GM12801 (cell line): ENCODE data around the gene ANKRD11.

Experiments
- CTCF ChIP-seq: IDR thresholded peaks from one replicate; pipeline ENCODE4 v1.5.1; 2011; ENCODE audit warnings: control low read depth; ENCODE audit not compliant: insufficient read length; ENCODE audit errors: extremely low read depth

ANKRD11 gene

GRCh38 chr16:89297156-89297874 is 193.0 kb downstream of the ANKRD11 start:
- no peak for TF ChIP-seq CTCF

- no peak for TF ChIP-seq CTCF
These were observed 194.4 kb downstream of the ANKRD11 start for GRCh38 chr16:89295915-89296314.

GRCh38 chr16:89295071-89295900 is 195.1 kb downstream of the ANKRD11 start:
- TF ChIP-seq CTCF, result no peak

- TF ChIP-seq CTCF, result no peak
These were observed 195.9 kb downstream of the ANKRD11 start for GRCh38 chr16:89294486-89294885.

GRCh38 chr16:89293276-89294143 is 196.9 kb downstream of the ANKRD11 start:
- TF ChIP-seq CTCF, result no peak

- TF ChIP-seq CTCF, result no peak
These were observed 197.8 kb downstream of the ANKRD11 start for GRCh38 chr16:89292443-89293078.
